ENCODE measurements around the gene TSEN15. TPM values are rescaled to one million over a fixed set of nuclear protein-coding genes. Genes with fewer than 3 reads are reported as not detected.

TSEN15 gene
- total and polyA plus RNA-seq, 2 of the 8 experiments (the other 6 are each of a cell fraction or from before 2014, with no cell fraction given): 23.4 to 31.4 TPM

DNA sequence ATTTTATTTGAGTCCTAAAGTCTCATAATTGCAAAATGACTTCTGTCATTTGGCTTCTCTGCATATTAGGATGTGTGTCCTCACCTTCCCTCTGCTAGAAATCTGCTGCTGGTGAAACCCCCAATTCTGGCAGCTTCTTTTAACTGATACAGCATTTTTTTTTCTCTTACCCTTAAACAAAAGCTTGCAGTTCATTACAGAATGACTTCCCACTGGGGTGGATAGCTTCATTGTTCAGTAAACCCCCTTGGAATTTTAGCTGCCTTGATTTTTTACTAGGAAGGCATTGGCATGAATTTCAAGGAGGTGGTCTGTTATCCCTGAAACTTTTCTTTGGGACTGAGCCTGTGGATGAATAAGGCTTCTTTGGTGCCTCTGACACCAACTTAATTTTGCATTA is 16.8 kb downstream of the TSEN15 start:
- ChIA-PET CTCF (ENCODE audit: partially characterized antibody) (interaction anchor here (1.2 to 1.5 kb wide), 3 partner anchors 13 to 595 kb away, joined by 3 to 4 read pairs (median 3); no protein-coding TSS in a partner anchor), POLR2A (ENCODE audit: partially characterized antibody) (interaction anchor here (0.9 to 3.4 kb wide), 4 partner anchors 13 to 20 kb away, joined by 3 to 14 read pairs (median 6); partner anchors contain the start of gene TSEN15)
- H3K79me1 ChIP-seq (ENCODE audit: low read depth, low read length): no peaks in the 10 kb centered on the region
- H4K5ac ChIP-seq (ENCODE audit: insufficient read length, low read depth, low read length): no peak overlapping the region
- H3K23me2 ChIP-seq (ENCODE audit: low read depth, low read length): no peaks in the 10 kb centered on the region
- no peak overlapping the region for H4K91ac ChIP-seq (replicated peaks; ENCODE audit: insufficient read length, low read length)
- peaks cover 0 to 1% (median 0%) of the 10 kb centered on the region in 4 experiments; a peak in 1 of 7 replicates for H3K27me3 ChIP-seq (replicated peaks in 1 of 4; ENCODE audit: control insufficient read depth in 3 of 4, extremely low read depth in 1 of 4, insufficient read depth in 3 of 4, low read length in 3 of 4)
- H4K20me1 ChIP-seq (replicated peaks in 1 of 2; ENCODE audit: control insufficient read depth in 1 of 2, insufficient read depth in 2 of 2, low read length in 2 of 2): no peaks in the 10 kb centered on the region
- H2AFZ ChIP-seq (ENCODE audit: low read length): no peak overlapping the region
- H3K79me2 ChIP-seq (ENCODE audit: control insufficient read depth in 1 of 2, insufficient read depth in 2 of 2, low read length in 2 of 2): 0 out of 4 replicates have a peak, but pooled peaks cover 0 to 5% of the 10 kb centered on the region in 2 experiments
- no peak overlapping the region for H3K23ac ChIP-seq (ENCODE audit: insufficient read length)
- FAIRE-seq (peak; percentile 42), DNase-seq (ENCODE audit: low read depth in 1 of 2, low spot score in 2 of 2) (no peak)
- no peaks in the 10 kb centered on the region for H3K9me3 ChIP-seq (ENCODE audit: insufficient read depth in 2 of 2, low read depth in 1 of 2, low read length in 1 of 2)
- H2AK5ac ChIP-seq (ENCODE audit: low read depth, low read length): no peak overlapping the region
- no peak overlapping the region for H3K14ac ChIP-seq (ENCODE audit: insufficient read length)
- H3K56ac ChIP-seq (replicated peaks; ENCODE audit: insufficient read length, low read depth, low read length): no peak overlapping the region
- no peak overlapping the region for H2BK15ac ChIP-seq (ENCODE audit: low read length)
- no peak overlapping the region for H2BK5ac ChIP-seq (ENCODE audit: low read depth, low read length)
- H2BK12ac ChIP-seq (ENCODE audit: low read depth, low read length): no peak overlapping the region
- no peak overlapping the region for H2BK120ac ChIP-seq (replicated peaks; ENCODE audit: low read depth, low read length)
- no peak overlapping the region for H3K27ac ChIP-seq (ENCODE audit: low read depth, low read length)
- peaks cover 0 to 11% (median 1%) of the 10 kb centered on the region in 4 experiments; a peak in 2 of 7 replicates for H3K4me1 ChIP-seq (replicated peaks in 1 of 4; ENCODE audit: control insufficient read depth in 3 of 4, insufficient read depth in 4 of 4, low read length in 3 of 4)
- H3K4me3 ChIP-seq (ENCODE audit: extremely low read depth in 1 of 4, insufficient read depth in 2 of 4, low read depth in 3 of 4, low read length in 4 of 4): peak overlapping the region in 1 of 4 experiments; percentile 18; a peak in 1 of 8 replicates
- no peak overlapping the region for H4K8ac ChIP-seq (ENCODE audit: extremely low read depth, insufficient read depth, low read length)
- peak overlapping the region in 1 of 2 experiments; percentile 31; a peak in 1 of 4 replicates for H3K4me2 ChIP-seq (ENCODE audit: insufficient read depth in 1 of 2, low read depth in 2 of 2, low read length in 2 of 2)
- TF ChIP-seq EGR1 (IDR thresholded peaks at IDR 0.05; ENCODE audit: borderline replicate concordance, low read depth, low read length) (no peak), RNF2 (IDR thresholded peaks at IDR 0.05; ENCODE audit: borderline replicate concordance, low read depth, low read length, missing control alignments, poor library complexity, severe bottlenecking) (no peak), SAP30 (IDR thresholded peaks at IDR 0.05; ENCODE audit: insufficient read depth, insufficient replicate concordance, low read length) (no peak), TCF12 (IDR thresholded peaks at IDR 0.05; ENCODE audit: low read depth, low read length) (no peak), BRCA1 (IDR thresholded peaks at IDR 0.05; ENCODE audit: low read depth, low read length) (no peak), EZH2 (IDR thresholded peaks at IDR 0.05; ENCODE audit: low read depth, low read length, severe bottlenecking) (no peak), POLR2A (IDR thresholded peaks at IDR 0.05; ENCODE audit: control extremely low read depth in 1 of 2, low read depth in 2 of 2, low read length in 2 of 2) (no peak), NANOG (IDR thresholded peaks at IDR 0.05; ENCODE audit: insufficient read depth, low read depth, low read length, poor library complexity, severe bottlenecking) (peak; percentile 37), SP1 (IDR thresholded peaks at IDR 0.05; ENCODE audit: low read depth, low read length) (no peak), CBX5 (IDR thresholded peaks at IDR 0.05; ENCODE audit: low read depth, low read length) (no peak), TEAD4 (IDR thresholded peaks at IDR 0.05; ENCODE audit: low read depth, low read length) (0 out of 2 replicates have a peak, but pooled peaks have one; percentile 51), BACH1 (IDR thresholded peaks at IDR 0.05; ENCODE audit: low read length) (0 out of 2 replicates have a peak, but pooled peaks have one; percentile 9), MAFK (IDR thresholded peaks at IDR 0.05; ENCODE audit: low read depth, low read length) (peak; percentile 62)
- TF ChIP-seq, protein P1, sequence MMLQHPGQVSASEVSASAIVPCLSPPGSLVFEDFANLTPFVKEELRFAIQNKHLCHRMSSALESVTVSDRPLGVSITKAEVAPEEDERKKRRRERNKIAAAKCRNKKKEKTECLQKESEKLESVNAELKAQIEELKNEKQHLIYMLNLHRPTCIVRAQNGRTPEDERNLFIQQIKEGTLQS (IDR thresholded peaks at IDR 0.05; ENCODE audit: insufficient read depth, low read depth, low read length): no peak
- no peak overlapping the region for H2BK20ac ChIP-seq (ENCODE audit: low read length)
- no peak overlapping the region for H3K4ac ChIP-seq (replicated peaks; ENCODE audit: insufficient read length, low read depth, low read length)
- H3K18ac ChIP-seq (ENCODE audit: extremely low read depth, low read length): no peak overlapping the region
- no peak overlapping the region for H3K9ac ChIP-seq (replicated peaks in 1 of 4; ENCODE audit: extremely low read depth in 1 of 4, low read depth in 3 of 4, low read length in 3 of 4)
- peaks cover 0 to 6% (median 2%) of the 10 kb centered on the region in 4 experiments; a peak in 3 of 8 replicates for H3K36me3 ChIP-seq (ENCODE audit: control insufficient read depth in 2 of 4, insufficient read depth in 4 of 4, low read length in 3 of 4)

Measured in H1 (cell line).